K562 (cell line): ENCODE results near the gene RCL1. TPM values are rescaled to one million over a fixed set of nuclear protein-coding genes. Genes with fewer than 3 reads are reported as not detected.

Experiments
- ATAC-seq: fragments of 200-7000 bp; cut with Tn5 transposase; 3 replicates; pipeline ENCODE4 v1.9.1; 2020; ENCODE audit warnings: moderate library complexity
- BruUV-seq: library from RNA; stranded (reverse); fragments of 400-500 nt; replicated peaks from 2 replicates; lab custom pipeline; 2021; lab: Mats Ljungman, UMichigan
- CTCF ChIA-PET: fragments of 300-600 bp; formaldehyde crosslinking; extraction: SDS; loops from one replicate; lab custom pipeline; 2021; ENCODE audit warnings: low intra/inter-chr PET ratio; lab: Yijun Ruan, JAX
- POLR2A ChIA-PET: fragments of 300-600, 350-650 bp; sonication (Branson Sonifier 250); formaldehyde crosslinking; extraction: SDS; loops from one replicate; lab custom pipeline; 2021; ENCODE audit warnings: antibody characterized with exemption, inconsistent platforms; lab: Yijun Ruan, JAX
- DNase-seq, 4 experiments: peaks; one replicate each; pipeline versions ENCODE4 v3.0.0 to v3.0.0-alpha.2; 2011 to 2018; ENCODE audit warnings: low spot score in 3 of 4, mixed read lengths in 3 of 4; ENCODE audit errors: extremely low read depth in 1 of 4
- FAIRE-seq: peaks from 2 replicates; lab custom pipeline; 2011; peaks lifted over from hg19 to GRCh38; lab: Jason Lieb, UNC
- H2AFZ ChIP-seq: 2 replicates; pipeline ENCODE4 v1.6.0; 2011; ENCODE audit warnings: low read depth, low read length, control low read depth, inconsistent platforms
- H3K27ac ChIP-seq: fragments of 200-600 bp; 3 replicates; pipeline ENCODE4 v1.8.0; 2011; ENCODE audit warnings: low read depth, mild to moderate bottlenecking, control low read depth, inconsistent platforms, low read length, moderate library complexity, mixed read lengths; ENCODE audit errors: extremely low read depth
- H3K27me3 ChIP-seq, 2 experiments: fragments of 300-600 bp in 1 of 2; 2 replicates in 1 of 2; 3 replicates in 1 of 2; pipeline versions ENCODE4 v1.6.0 to v1.8.0; 2011; ENCODE audit warnings: inconsistent platforms in 2 of 2, low read length in 2 of 2, mild to moderate bottlenecking in 1 of 2, mixed read lengths in 1 of 2, moderate library complexity in 1 of 2; ENCODE audit not compliant: control insufficient read depth in 2 of 2, insufficient read depth in 2 of 2
- H3K36me3 ChIP-seq: fragments of 300-600 bp; 3 replicates; pipeline ENCODE4 v1.8.0; 2011; ENCODE audit warnings: mild to moderate bottlenecking, low read length, inconsistent platforms; ENCODE audit not compliant: control insufficient read depth, insufficient read depth
- H3K4me1 ChIP-seq, 2 experiments: fragments of 200-600 bp in 1 of 2; replicated peaks in 1 of 2; 2 replicates in 1 of 2; 3 replicates in 1 of 2; pipeline versions ENCODE4 v1.5.1 to v1.8.0; 2011; ENCODE audit warnings: inconsistent platforms in 2 of 2, low read length in 2 of 2, mild to moderate bottlenecking in 1 of 2, mixed read lengths in 1 of 2, moderate library complexity in 1 of 2; ENCODE audit not compliant: control insufficient read depth in 2 of 2, insufficient read depth in 2 of 2
- H3K4me2 ChIP-seq: 2 replicates; pipeline ENCODE4 v1.6.1; 2011; ENCODE audit warnings: low read length, control low read depth, inconsistent platforms, mixed read lengths; ENCODE audit not compliant: insufficient read depth
- H3K4me3 ChIP-seq: fragments of 200-600 bp; sonication (generic), shearing (Covaris generic); 2 replicates; pipeline ENCODE4 v1.5.1; 2016; ENCODE audit warnings: control low read depth, inconsistent platforms
- H3K79me2 ChIP-seq: fragments of 200-600 bp; 3 replicates; pipeline ENCODE4 v1.8.0; 2011; ENCODE audit warnings: low read length, inconsistent platforms; ENCODE audit not compliant: control insufficient read depth, insufficient read depth
- H3K9ac ChIP-seq, 2 experiments: 2 replicates each; pipeline versions ENCODE4 v1.6.0 to v1.6.1; 2011; ENCODE audit warnings: low read depth in 2 of 2, low read length in 2 of 2, control low read depth in 1 of 2, inconsistent platforms in 1 of 2, mild to moderate bottlenecking in 1 of 2, mixed read lengths in 1 of 2; ENCODE audit not compliant: insufficient read depth in 1 of 2
- H3K9me1 ChIP-seq: one replicate; pipeline ENCODE4 v1.6.0; 2011; ENCODE audit warnings: inconsistent platforms, mild to moderate bottlenecking, low read length, moderate library complexity; ENCODE audit not compliant: control insufficient read depth, insufficient read depth
- H3K9me3 ChIP-seq: replicated peaks from 2 replicates; pipeline ENCODE4 v1.5.1; 2011; ENCODE audit warnings: low read depth, low read length, inconsistent platforms; ENCODE audit not compliant: control insufficient read depth, insufficient read depth
- H4K20me1 ChIP-seq: replicated peaks from 2 replicates; pipeline ENCODE4 v1.6.1; 2011; ENCODE audit warnings: low read length, inconsistent platforms, mixed read lengths; ENCODE audit not compliant: control insufficient read depth, insufficient read depth
- ADNP ChIP-seq: fragments of 200-800 bp; sonication (Bioruptor generic); IDR thresholded peaks from 2 replicates; pipeline ENCODE4 v1.6.1; 2016; ENCODE audit warnings: missing genetic modification characterization, missing compliant biosample characterization
- ZBTB5 ChIP-seq: fragments of 450-650 bp; IDR thresholded peaks from 2 replicates; pipeline ENCODE4 v1.6.1; 2017; ENCODE audit warnings: antibody characterized with exemption
- ZNF589 ChIP-seq: fragments of 200-800 bp; sonication (Bioruptor generic); IDR thresholded peaks from 2 replicates; pipeline ENCODE4 v1.6.1; 2016; ENCODE audit warnings: low read depth, missing genetic modification characterization, missing compliant biosample characterization
- WGBS: fragments of 100-300 bp; shearing (Covaris generic); methylation state at CpG from one replicate; pipeline ENCODE4 v1.1.6; 2016; ENCODE audit warnings: low coverage, mixed read lengths; ENCODE audit not compliant: insufficient coverage; ENCODE audit errors: missing lambda C conversion rate; 5-methylcytosine and 5-hydroxymethylcytosine counted together
- in situ Hi-C: fragments of 300-500 bp; cut with MboI; formaldehyde crosslinking; loops from 4 replicates; pipeline ENCODE4 v1.15.0; 2018; ENCODE audit warnings: inconsistent platforms, mixed read lengths
- intact Hi-C: fragments of 100-400 bp; cut with micrococcal nuclease; formaldehyde crosslinking; loops from 2 replicates; pipeline ENCODE4 v1.14.2; 2022
- polyA plus RNA-seq, 8 experiments: library from polyadenylated mRNA; depleted of rRNA in 4 of 8; stranded (reverse) in 5 of 8; unstranded in 3 of 8; fragments of >200 nt; fragmentation: Nextera tagmentation in 2 of 8; fragmentation: Illumina TruSeq in 1 of 8; extraction: Ambion mirVana in 2 of 8; extraction: Trizol in 1 of 8; gene quantifications; 2 replicates each; pipeline versions ENCODE4 v1.2.1 to v1.2.3, GENCODE V29; 2011 to 2014; ENCODE audit warnings: inconsistent platforms in 1 of 8, missing spikeins in 1 of 8
- total RNA-seq, 7 experiments: library from RNA; depleted of rRNA in 6 of 7; stranded (reverse); fragments of >200 nt in 6 of 7; fragmentation: Illumina TruSeq in 2 of 7; extraction: Trizol in 2 of 7; gene quantifications; 2 replicates each; pipeline versions ENCODE4 v1.2.1 to v1.2.3, GENCODE V29; 2011 to 2021; ENCODE audit warnings: low replicate concordance in 1 of 7

The RCL1 gene
- total and polyA plus RNA-seq, 9 of the 15 experiments (the other 6 are each of a cell fraction or from before 2014, with no cell fraction given), result 24.0 to 67.7 (median 38.6) TPM

- TF ChIP-seq ZNF589 (CRISPR knock-in tag), result no peak
- TF ChIP-seq ZBTB5, result no peak
Observed at GRCh38 chr9:4793459-4794395, 983 bp downstream of the RCL1 start (continued).

- Histone ChIP-seq H3K27ac (peak overlapping the region; percentile 38; the same call in 2 of the 3 replicates), H3K27me3 (no peaks in the 10 kb centered on the region), H3K4me1 (peaks cover 10 to 27% of the 10 kb centered on the region in 2 experiments; a peak in 3 of 5 replicates), H3K36me3 (peaks cover 15% of the 10 kb centered on the region), H2AFZ (no peak overlapping the region), H3K4me2 (peak overlapping the region; percentile 75), H4K20me1 (no peaks in the 10 kb centered on the region), H3K4me3 (peak overlapping the region; percentile 91), H3K79me2 (peaks cover 68% of the 10 kb centered on the region), H3K9me1 (no peaks in the 10 kb centered on the region), H3K9me3 (peaks cover 7% of the 10 kb centered on the region; the same call in 1 of the 2 replicates), H3K9ac (peak overlapping the region; percentile 63 to 81; a peak in 3 of 4 replicates)
- BruUV-seq, result no TSS peak
- ChIA-PET CTCF (no interaction called here), POLR2A (interaction anchor here (0.5 to 2.6 kb wide), 6 partner anchors 36 to 1499 kb away, joined by 3 to 14 read pairs (median 4); no protein-coding TSS in a partner anchor)
- in situ Hi-C loops, result no loop called here
- no peak for TF ChIP-seq ADNP (tag)
- DNase-seq, result no peak
- WGBS, result 5% methylated on average over 3 of the region's 4 CpGs
- peak; percentile 11 for FAIRE-seq
- no peak for ATAC-seq
- intact Hi-C loops, result loop anchor here (5.0 to 10.0 kb wide), 3 partner anchors 38 to 130 kb away; no protein-coding TSS in a partner anchor
Observed at GRCh38 chr9:4794691-4795090, 1.9 kb downstream of the RCL1 start.
